T-helper 2 cell treated with Interferon-gamma antibody and Interleukin-4, amounts not matched to agents 5 μg/mL and 100 μg/mL, for 36 hours (primary cell): ENCODE results near the gene CPN1.
A peak's percentile ranks its signal among the peaks of the same experiment; 100 is the strongest.
"Not testable (repeated sequence)": the region's sequence is repeated elsewhere in the genome, so short reads cannot be mapped to it uniquely, and the experiment has no call there.

Source experiments
- DNase-seq: peaks from one replicate; pipeline ENCODE4 v3.0.0; 2021; ENCODE audit warnings: low spot score
- H3K27ac Mint-ChIP-seq: one replicate; pipeline ENCODE4 v1.8.0; 2021; ENCODE audit warnings: mild to moderate bottlenecking, mixed read lengths
- H3K27me3 Mint-ChIP-seq: one replicate; pipeline ENCODE4 v1.8.0; 2021; ENCODE audit warnings: low read depth, mixed read lengths
- H3K36me3 Mint-ChIP-seq: one replicate; pipeline ENCODE4 v1.8.0; 2021; ENCODE audit warnings: low read depth, mixed read lengths
- H3K4me1 Mint-ChIP-seq: one replicate; pipeline ENCODE4 v1.8.0; 2021; ENCODE audit warnings: low read depth, mixed read lengths
- H3K4me3 Mint-ChIP-seq: one replicate; pipeline ENCODE4 v1.8.0; 2022; ENCODE audit warnings: mild to moderate bottlenecking, moderate library complexity, mixed read lengths
- H3K9me3 Mint-ChIP-seq: one replicate; pipeline ENCODE4 v1.8.0; 2021; ENCODE audit warnings: mixed read lengths

CPN1 gene

DNA sequence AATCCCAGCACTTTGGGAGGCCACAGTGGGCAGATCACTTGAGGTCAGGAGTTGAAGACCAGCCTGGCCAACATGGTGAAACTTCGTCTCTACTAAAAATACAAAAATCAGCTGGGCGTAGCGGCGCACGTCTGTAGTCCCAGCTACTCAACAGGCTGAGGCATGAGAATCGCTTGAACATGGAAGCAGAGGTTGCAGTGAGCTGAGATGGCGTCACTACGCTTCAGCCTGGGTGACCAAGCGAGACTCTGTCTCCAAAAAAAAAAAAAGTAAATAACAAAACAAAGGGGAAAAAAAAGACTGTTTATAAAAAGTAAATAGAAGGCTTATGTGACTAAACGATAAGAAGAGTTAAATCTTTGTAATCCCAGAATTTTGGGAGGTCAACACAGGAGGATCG, 56.9 kb downstream of the CPN1 start:
- H3K27me3 Mint-ChIP-seq = peaks cover 5% of the 10 kb centered on the region

DNA sequence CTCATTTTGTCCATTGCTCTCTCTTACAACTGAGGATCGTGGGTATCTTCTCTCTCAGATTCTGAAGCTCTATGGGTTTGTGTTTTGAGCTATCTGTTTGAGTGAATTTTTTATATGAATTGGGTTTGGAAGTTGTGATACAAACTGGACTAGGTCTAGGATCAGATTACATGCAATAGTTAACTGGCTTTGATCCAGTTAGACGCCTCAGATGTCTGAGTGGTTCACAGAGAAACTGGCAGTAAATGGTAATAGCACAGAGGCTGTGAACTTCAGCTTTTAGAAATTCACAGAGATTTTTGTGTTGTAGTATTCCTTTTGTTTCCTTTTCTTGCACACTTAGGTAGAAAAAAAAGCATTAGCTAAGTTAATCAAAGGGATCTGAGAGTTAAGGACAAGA, 59.3 kb downstream of the CPN1 start:
- peaks cover 8% of the 10 kb centered on the region for H3K27me3 Mint-ChIP-seq
- peaks cover 7% of the 10 kb centered on the region for H3K4me1 Mint-ChIP-seq
- no peak overlapping the region for H3K27ac Mint-ChIP-seq

More for the DNA sequence above, 56.9 kb downstream of the CPN1 start:
- no peak overlapping the region for H3K27ac Mint-ChIP-seq
- DNase-seq = no peak
- peaks cover 2% of the 10 kb centered on the region for H3K36me3 Mint-ChIP-seq
- H3K4me1 Mint-ChIP-seq = peaks cover 7% of the 10 kb centered on the region
- peaks cover 5% of the 10 kb centered on the region for H3K9me3 Mint-ChIP-seq
- H3K4me3 Mint-ChIP-seq = no peak overlapping the region

DNA sequence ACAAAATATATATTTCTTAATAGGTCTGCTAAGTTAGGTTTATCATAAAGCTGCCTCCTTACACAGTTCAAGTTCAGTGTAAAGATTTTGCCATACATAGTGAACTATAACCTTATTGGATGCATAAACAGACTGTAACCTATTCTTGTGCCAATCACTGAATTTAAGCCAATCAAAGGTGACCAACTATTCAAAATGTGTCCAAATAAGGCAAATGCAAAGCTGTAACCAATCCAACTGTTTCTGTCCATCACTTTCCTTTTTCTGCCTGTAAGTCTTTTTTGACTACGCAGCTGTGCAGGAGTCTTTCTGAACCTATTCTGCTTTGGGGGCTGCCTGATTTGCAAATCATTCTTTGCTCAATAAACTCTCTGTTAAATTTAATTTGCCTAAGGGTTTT, 60.3 kb downstream of the CPN1 start:
- DNase-seq = no peak
- no peak overlapping the region for H3K4me3 Mint-ChIP-seq
- H3K9me3 Mint-ChIP-seq = no peaks in the 10 kb centered on the region
- no peak overlapping the region for H3K27ac Mint-ChIP-seq
- peaks cover 11% of the 10 kb centered on the region for H3K27me3 Mint-ChIP-seq
- no peaks in the 10 kb centered on the region for H3K36me3 Mint-ChIP-seq
- peaks cover 7% of the 10 kb centered on the region for H3K4me1 Mint-ChIP-seq

More for the DNA sequence above, 59.3 kb downstream of the CPN1 start:
- no peak overlapping the region for H3K4me3 Mint-ChIP-seq
- no peaks in the 10 kb centered on the region for H3K9me3 Mint-ChIP-seq
- DNase-seq = no peak
- H3K36me3 Mint-ChIP-seq = no peaks in the 10 kb centered on the region

DNA sequence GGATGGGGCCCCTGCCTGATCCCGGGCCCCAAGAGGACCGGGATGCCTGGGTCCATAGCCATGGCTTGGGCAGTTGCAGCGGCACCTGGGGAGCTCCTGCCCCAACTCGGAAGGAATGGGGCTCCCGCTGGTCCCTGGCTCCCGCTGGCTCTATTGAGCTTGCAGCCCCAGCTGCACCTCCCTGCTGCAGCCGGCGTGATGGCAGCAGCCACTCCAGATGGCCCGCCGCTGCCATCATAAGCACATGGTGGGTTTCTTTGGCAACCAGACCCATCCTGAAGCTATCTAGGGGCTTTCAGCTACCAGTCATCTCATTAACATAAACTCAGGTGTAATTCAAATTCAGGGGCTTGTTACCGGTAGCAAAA, 60.8 kb downstream of the CPN1 start:
- no peaks in the 10 kb centered on the region for H3K36me3 Mint-ChIP-seq
- no peak overlapping the region for H3K4me3 Mint-ChIP-seq
- H3K4me1 Mint-ChIP-seq = peaks cover 7% of the 10 kb centered on the region
- peaks cover 9% of the 10 kb centered on the region for H3K27me3 Mint-ChIP-seq
- no peak overlapping the region for H3K27ac Mint-ChIP-seq
- H3K9me3 Mint-ChIP-seq = no peaks in the 10 kb centered on the region
- DNase-seq = no peak

DNA sequence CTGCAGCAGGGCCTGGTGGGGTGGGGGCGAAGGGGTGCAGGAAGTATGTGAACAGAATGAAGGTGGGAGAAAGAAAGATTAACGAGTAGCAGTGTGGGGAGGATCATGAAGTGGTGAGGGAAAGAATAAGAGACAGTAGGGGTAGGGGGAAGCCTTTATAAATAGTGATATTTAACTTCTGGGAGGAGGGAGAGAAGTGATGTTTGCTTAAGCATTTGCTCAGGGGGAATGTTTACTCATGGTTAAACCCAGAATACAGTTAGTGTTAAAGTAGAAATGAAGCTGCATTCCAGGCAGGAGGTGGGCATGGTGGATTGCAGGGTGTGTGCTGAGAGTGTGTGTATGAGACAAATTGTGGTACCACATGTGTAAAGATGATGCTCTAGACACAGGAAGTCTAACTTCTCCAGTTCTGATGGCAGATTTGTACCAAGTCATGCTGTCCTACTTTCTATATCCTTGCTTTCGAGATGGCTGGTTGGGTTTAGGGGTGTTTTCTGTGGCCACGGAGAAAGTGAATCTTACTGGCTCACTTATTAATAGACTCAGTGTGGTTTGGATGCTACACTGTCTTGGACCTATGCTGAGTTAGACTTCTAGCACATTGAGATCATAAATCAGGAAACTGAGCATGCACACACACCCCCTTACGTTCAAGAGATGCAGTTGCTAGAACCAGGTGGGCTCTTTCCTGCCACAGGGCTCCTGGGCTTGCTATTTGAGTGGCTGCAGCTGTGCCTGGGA, 61.4 kb downstream of the CPN1 start:
- H3K4me3 Mint-ChIP-seq = no peak overlapping the region
- no peaks in the 10 kb centered on the region for H3K9me3 Mint-ChIP-seq
- H3K36me3 Mint-ChIP-seq = no peaks in the 10 kb centered on the region
- H3K27ac Mint-ChIP-seq = no peak overlapping the region
- peaks cover 7% of the 10 kb centered on the region for H3K4me1 Mint-ChIP-seq
- no peak for DNase-seq
- H3K27me3 Mint-ChIP-seq = peaks cover 10% of the 10 kb centered on the region

DNA sequence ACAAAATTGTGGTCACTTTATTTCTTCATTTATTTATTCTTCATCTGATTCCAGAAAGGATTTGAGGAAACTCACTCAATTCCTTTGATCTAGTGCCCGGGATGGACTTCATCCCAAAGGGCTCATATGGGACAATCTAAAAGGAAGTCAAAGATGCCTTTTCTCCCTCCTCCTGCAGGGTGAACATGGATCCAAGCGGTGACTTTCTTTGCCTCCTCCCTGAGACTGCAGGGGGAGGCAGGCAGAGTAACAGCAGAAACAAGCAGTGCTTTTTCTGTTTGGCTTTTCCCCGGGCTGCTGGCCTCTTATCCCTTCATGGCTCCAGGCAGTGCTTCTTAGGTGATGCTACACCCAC, 61.9 kb downstream of the CPN1 start:
- Mint-ChIP-seq H3K36me3 (no peaks in the 10 kb centered on the region), H3K27me3 (peaks cover 10% of the 10 kb centered on the region), H3K4me1 (peaks cover 7% of the 10 kb centered on the region), H3K9me3 (no peaks in the 10 kb centered on the region), H3K27ac (no peak overlapping the region), H3K4me3 (no peak overlapping the region)
- no peak for DNase-seq

DNA sequence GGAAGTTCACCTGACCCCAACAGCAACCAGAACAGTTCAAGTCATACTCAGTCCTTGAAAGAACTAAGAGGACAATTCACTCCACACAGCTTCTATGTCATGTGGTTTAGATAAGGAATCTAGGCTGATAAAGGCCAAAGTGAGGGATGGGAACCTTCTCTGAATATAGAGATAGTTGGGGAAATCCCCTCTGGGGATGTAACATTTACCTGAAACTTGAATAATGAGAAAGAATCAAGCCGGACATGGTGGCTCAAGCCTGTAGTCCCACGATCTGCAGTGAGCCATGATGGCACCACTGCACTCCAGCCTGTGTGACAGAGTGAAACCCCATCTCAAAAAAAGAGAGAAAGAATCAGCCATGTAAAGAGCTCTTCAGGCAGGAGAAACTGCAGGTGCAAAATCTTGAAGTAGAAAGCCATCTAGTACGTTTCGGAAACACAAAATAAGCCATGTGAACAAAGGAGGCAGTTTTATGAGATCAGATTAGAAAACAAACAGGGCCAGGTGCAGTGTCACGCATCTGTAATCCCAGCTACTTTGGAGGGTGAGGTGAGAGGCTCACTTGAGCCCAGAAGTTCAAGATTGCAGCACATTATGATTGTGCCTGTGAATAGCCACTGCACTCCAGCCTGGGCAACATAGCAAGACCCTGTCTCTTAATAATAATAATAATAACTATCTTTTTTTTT, 67.5 kb downstream of the CPN1 start:
- H3K4me3 Mint-ChIP-seq = no peak overlapping the region
- DNase-seq = no peak
- H3K27ac Mint-ChIP-seq = no peak overlapping the region
- peaks cover 40% of the 10 kb centered on the region for H3K27me3 Mint-ChIP-seq
- no peaks in the 10 kb centered on the region for H3K36me3 Mint-ChIP-seq
- H3K4me1 Mint-ChIP-seq = peaks cover 15% of the 10 kb centered on the region
- H3K9me3 Mint-ChIP-seq = no peaks in the 10 kb centered on the region

DNA sequence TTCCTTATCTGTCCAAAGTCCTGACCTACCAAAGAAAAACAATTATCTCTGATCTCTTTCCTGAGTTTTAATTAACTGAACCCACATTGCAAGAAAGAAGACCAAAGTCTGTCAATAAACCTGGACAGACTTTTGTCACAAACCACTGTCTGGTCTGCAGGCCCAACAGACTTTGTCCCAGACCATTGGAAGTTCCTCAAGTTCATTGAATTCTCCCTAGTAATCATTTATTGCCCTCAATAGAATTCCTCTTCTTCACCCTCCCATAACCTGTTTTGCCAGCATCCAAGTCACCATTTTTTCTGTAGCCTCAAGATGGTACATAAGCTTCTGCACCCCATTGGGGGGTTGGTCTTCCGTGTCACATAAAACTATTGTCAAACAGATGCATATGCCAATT, 68.0 kb downstream of the CPN1 start:
- no peaks in the 10 kb centered on the region for H3K36me3 Mint-ChIP-seq
- no peak overlapping the region for H3K4me3 Mint-ChIP-seq
- no peak for DNase-seq
- peaks cover 42% of the 10 kb centered on the region for H3K27me3 Mint-ChIP-seq
- peaks cover 21% of the 10 kb centered on the region for H3K4me1 Mint-ChIP-seq
- no peak overlapping the region for H3K27ac Mint-ChIP-seq
- no peaks in the 10 kb centered on the region for H3K9me3 Mint-ChIP-seq

DNA sequence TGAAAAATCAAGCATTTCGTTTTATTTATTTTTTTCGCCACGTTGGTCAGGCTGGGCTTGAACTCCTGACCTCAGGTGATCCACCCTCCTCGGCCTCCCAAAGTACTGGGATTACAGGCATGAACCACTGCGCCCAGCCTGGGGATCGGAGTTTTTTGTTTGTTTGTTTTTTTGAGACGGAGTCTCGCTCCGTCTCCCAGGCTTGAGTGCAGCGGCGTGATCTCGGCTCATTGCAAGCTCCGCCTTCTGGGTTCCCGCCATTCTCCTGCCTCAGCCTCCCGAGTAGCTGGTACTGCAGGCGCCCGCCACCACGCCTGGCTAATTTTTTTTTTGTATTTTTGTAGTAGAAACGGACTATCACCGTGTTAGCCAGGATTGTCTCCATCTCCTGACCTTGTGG, 69.8 kb downstream of the CPN1 start:
- not testable (repeated sequence) for H3K36me3 Mint-ChIP-seq, H3K27ac Mint-ChIP-seq, H3K4me3 Mint-ChIP-seq, DNase-seq, H3K9me3 Mint-ChIP-seq
- peaks cover 56% of the 10 kb centered on the region for H3K27me3 Mint-ChIP-seq
- peaks cover 31% of the 10 kb centered on the region for H3K4me1 Mint-ChIP-seq

DNA sequence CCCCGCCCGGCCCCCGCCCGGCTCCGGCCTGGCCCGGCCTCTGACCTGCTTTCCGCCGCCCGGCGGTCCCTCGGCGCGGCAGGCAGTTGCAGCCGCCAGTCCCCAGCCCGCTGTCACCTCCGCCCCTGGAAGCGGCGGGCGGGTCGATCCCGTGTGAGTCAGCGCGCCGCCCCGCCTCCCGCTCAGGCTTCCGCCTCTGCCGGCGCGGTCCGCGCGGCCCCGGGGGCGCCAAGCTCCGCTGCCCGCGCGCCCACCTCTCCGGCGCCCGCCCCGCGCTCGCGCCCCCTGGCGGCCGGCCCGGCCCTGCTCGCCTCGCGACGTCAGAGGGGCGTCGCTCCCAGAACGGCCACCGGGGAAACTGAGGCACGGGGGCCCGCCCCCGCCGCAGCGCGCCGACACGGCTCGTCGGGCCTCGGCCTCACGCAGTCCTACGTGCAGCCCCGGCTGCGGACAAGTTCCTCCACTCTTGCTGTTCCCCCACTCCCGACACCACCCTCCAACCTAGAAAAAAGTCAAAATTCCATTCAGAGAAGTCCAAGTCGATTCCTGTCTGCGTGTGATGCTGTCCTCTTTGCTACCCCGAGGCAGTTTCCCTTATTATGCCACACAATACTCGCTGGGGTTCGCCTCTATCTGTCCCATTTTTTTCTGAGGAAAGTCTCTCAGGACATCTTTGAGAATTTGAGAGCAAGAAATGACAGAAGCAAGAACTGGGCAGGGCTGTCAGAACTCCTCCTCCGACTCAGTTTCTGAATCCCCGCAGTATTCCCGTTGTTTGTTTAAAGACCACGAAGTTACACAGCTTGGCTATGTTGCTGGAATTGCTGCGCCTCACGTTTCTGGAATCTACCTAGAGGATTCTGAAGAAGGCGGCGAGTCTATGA, 71.6 kb downstream of the CPN1 start, which contains the start of gene DNMBP:
Gene DNMBP (minus strand): TSS at position 155 of the 884 bp plus-strand sequence. CDS start 37,823 bp downstream, outside the sequence.
- Mint-ChIP-seq H3K9me3 (no peaks in the 10 kb centered on the region), H3K36me3 (no peaks in the 10 kb centered on the region), H3K4me1 (peaks cover 35% of the 10 kb centered on the region), H3K4me3 (peak within 1 kb of the TSS; percentile 93), H3K27me3 (peaks cover 60% of the 10 kb centered on the region), H3K27ac (peak within 1 kb of the TSS; percentile 45)
- peak; percentile 87 for DNase-seq

DNA sequence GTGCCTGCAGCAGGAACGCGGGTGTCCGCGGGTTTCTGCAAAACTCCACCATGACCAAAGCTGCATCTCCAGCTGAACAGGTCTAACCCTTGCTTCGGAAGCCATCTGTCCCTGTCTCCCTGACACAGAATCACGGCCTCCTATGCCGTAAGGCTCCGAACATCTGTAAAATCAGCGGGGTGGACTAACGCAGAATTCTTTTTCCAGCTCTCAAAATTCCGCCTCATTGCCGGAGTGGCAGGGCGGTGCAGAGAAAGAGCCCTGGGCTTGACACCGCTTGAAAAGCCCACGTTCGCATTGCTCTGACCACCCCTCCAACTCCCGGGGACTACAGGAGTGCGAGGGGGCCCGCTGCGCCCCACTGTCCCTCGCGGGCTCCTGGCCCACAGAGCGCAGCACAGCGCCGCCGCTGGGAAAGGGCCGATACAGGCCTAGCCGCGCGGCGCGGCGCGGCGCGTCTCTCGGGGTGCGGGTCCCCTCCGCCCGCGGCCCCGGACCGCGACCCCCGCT, 72.3 kb downstream of the CPN1 start:
- H3K4me3 Mint-ChIP-seq = peak overlapping the region; percentile 84
- no peaks in the 10 kb centered on the region for H3K9me3 Mint-ChIP-seq
- no peak for DNase-seq
- no peak overlapping the region for H3K27ac Mint-ChIP-seq
- peaks cover 60% of the 10 kb centered on the region for H3K27me3 Mint-ChIP-seq
- H3K4me1 Mint-ChIP-seq = peaks cover 35% of the 10 kb centered on the region
- H3K36me3 Mint-ChIP-seq = no peaks in the 10 kb centered on the region

DNA sequence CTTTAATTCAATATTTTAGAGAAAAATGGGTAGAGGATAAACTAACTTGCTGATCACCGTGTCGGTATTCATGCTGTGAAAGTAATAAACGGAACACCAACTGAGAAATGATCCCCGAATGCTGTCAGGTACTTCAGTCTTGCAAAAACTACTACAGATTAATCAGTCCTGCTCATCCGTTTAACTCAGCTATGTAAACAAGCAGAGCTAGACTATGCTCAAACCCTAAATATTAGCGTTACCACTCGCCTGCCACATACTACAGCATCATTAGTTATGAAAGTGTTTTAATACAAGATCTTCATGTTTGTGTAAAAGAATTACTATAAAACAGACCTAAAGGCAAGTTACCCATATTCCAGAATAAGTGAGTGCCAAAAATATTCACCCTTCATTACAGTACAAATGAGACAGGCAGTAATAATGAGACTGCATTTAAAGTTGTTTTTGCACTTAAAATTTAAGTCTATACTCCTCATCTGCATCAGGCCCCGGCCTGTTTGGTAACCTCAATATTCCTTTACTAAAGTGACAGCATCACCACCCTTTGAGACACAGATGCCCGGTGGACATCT, 72.9 kb downstream of the CPN1 start:
- H3K36me3 Mint-ChIP-seq = no peaks in the 10 kb centered on the region
- H3K4me3 Mint-ChIP-seq = peak overlapping the region; percentile 84
- peaks cover 30% of the 10 kb centered on the region for H3K4me1 Mint-ChIP-seq
- H3K27me3 Mint-ChIP-seq = peaks cover 54% of the 10 kb centered on the region
- DNase-seq = no peak
- no peaks in the 10 kb centered on the region for H3K9me3 Mint-ChIP-seq
- H3K27ac Mint-ChIP-seq = no peak overlapping the region

DNA sequence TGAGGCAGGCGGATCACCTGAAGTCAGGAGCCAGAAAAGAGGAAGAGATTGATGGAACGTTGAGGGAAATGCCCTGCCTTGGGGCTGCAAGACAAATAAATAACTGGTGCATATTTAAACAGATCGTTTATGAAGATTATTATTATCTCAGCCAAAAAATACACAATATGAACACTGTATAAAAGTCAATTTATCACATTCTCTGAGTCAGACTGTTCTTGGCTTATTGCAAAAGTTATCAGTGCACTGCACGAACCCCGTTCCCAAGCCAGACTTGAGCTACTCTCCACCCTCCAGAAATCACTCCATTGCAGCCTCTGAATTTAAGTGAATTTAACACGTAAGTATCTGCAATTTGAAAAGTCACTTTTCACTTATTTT, 73.5 kb downstream of the CPN1 start:
- Mint-ChIP-seq H3K36me3 (no peaks in the 10 kb centered on the region), H3K9me3 (no peaks in the 10 kb centered on the region), H3K4me1 (peaks cover 28% of the 10 kb centered on the region), H3K27me3 (peaks cover 49% of the 10 kb centered on the region), H3K27ac (no peak overlapping the region), H3K4me3 (peak overlapping the region; percentile 84)
- no peak for DNase-seq
